A673 (cell line): Measurements from ENCODE around the gene ZSWIM5. TPM values are rescaled to one million over a fixed set of nuclear protein-coding genes. Genes with fewer than 3 reads are reported as not detected.

Source experiments
- BruUV-seq: library from RNA; stranded (reverse); fragments of 400-500 nt; replicated peaks from 2 replicates; lab custom pipeline; 2021; lab: Mats Ljungman, UMichigan
- CTCF ChIA-PET: fragments of 300-600 bp; sonication (Branson Sonifier 250); formaldehyde crosslinking; loops from one replicate; lab custom pipeline; 2022; ENCODE audit warnings: antibody characterized with exemption; lab: Charles Lee
- POLR2A ChIA-PET: fragments of 300-600 bp; sonication (Branson Sonifier 250); formaldehyde crosslinking; loops from one replicate; lab custom pipeline; 2022; ENCODE audit warnings: antibody characterized with exemption; ENCODE audit not compliant: low non-redundant PET; lab: Charles Lee
- DNase-seq: peaks from one replicate; pipeline ENCODE4 v3.0.0-alpha.2; 2015; ENCODE audit warnings: low spot score
- H3K27ac ChIP-seq: fragments of 200-600 bp; sonication (generic); 2 replicates; pipeline ENCODE4 v1.5.1; 2016; ENCODE audit warnings: mixed run types, low read depth, mild to moderate bottlenecking, mixed read lengths, antibody characterized with exemption, low read length; ENCODE audit not compliant: poor library complexity, severe bottlenecking
- H3K27me3 ChIP-seq: fragments of 200-600 bp; sonication (generic); replicated peaks from 2 replicates; pipeline ENCODE4 v1.6.1; 2017; ENCODE audit warnings: mixed run types, low read depth, mild to moderate bottlenecking, mixed read lengths, antibody characterized with exemption, low read length; ENCODE audit not compliant: insufficient read depth, poor library complexity
- H3K36me3 ChIP-seq: fragments of 200-600 bp; sonication (generic); 2 replicates; pipeline ENCODE4 v1.6.1; 2016; ENCODE audit warnings: mixed run types, mild to moderate bottlenecking, mixed read lengths, antibody characterized with exemption, low read length; ENCODE audit not compliant: insufficient read depth, poor library complexity, severe bottlenecking
- H3K4me1 ChIP-seq: fragments of 200-600 bp; sonication (generic); 2 replicates; pipeline ENCODE4 v1.6.1; 2017; ENCODE audit warnings: mixed run types, mild to moderate bottlenecking, mixed read lengths, antibody characterized with exemption, low read length; ENCODE audit not compliant: insufficient read depth, poor library complexity, severe bottlenecking
- H3K4me3 ChIP-seq: fragments of 200-600 bp; sonication (generic); 2 replicates; pipeline ENCODE4 v1.5.1; 2016; ENCODE audit warnings: low read depth, mixed run types, mild to moderate bottlenecking, mixed read lengths, low read length; ENCODE audit not compliant: poor library complexity, severe bottlenecking
- H3K9me3 ChIP-seq: fragments of 200-600 bp; sonication (generic); 2 replicates; pipeline ENCODE4 v1.6.1; 2016; ENCODE audit warnings: mixed run types, low read depth, mild to moderate bottlenecking, mixed read lengths, antibody characterized with exemption, low read length; ENCODE audit not compliant: poor library complexity, severe bottlenecking
- EZH2 ChIP-seq: fragments of 200-600 bp; sonication (generic); IDR thresholded peaks from 2 replicates; pipeline ENCODE4 v1.6.1; 2017; ENCODE audit warnings: borderline replicate concordance, low read depth, mild to moderate bottlenecking, mixed read lengths, antibody characterized with exemption, low read length; ENCODE audit not compliant: poor library complexity, severe bottlenecking
- intact Hi-C: fragments of 100-400 bp; cut with micrococcal nuclease; formaldehyde crosslinking; loops from one replicate; pipeline ENCODE4 v1.10.0; 2022; ENCODE audit not compliant: unreplicated experiment
- total RNA-seq: library from RNA; stranded (reverse); gene quantifications from 2 replicates; pipeline ENCODE4 v1.2.3, GENCODE V29; 2021
- TF ChIP-seq, protein P1 (sequence below): fragments of 300-800, 200-600 bp; sonication (generic); conservative IDR thresholded peaks from 2 replicates; pipeline ENCODE4 v1.5.1; 2017; ENCODE audit warnings: low read depth, mild to moderate bottlenecking, antibody characterized with exemption, low read length, moderate library complexity, mixed read lengths

The ZSWIM5 gene
- total RNA-seq, 1 experiment from 2014 or later = 0.67 TPM

DNA sequence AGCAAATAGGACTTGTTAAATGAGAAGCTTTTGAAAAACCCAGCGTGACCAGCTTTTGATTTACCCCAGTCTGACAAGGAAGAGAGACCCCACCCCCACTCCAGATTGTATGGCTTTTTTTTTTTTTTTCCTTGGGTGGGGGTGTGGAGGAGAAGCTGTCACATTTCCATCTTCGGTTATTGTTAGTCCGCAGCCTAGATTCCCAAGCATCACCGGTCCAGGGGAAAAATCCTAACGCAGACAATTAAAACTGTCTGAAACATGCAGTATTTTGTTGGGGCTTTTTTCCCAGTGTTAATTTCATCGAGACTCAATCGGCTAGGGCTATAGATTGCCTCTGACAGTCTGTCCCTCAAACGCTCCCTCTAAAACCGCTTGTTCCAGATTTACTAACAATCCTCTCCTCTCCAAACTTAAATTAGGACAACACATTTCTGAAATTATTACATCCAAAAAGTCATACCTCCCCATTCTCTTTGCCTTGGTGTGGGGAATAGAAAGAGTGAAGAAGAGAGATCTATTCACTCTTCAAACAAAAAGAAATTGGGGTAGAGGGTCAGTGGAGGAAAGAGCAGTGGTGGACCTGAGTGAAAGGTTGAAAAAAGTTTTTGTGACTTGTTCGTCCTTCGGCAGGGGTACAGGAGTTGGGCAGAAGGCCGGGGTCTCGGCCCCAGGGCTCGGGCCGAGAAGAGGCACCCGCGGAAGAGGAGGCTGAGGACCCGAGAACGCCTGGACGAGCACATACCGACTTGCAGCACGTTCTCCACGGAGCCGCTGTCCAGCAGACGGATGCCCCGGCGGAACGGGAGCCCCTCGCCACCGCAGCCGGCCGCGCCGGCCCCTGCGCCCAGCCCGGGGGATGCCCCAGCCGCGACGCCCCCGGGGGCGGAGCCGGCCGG lies 1.1 kb downstream of the ZSWIM5 start:
- H3K9me3 ChIP-seq = no peaks in the 10 kb centered on the region
- ChIA-PET POLR2A (no interaction called here), CTCF (no interaction called here)
- peaks cover 79% of the 10 kb centered on the region for H3K27me3 ChIP-seq
- H3K4me3 ChIP-seq = peak overlapping the region; percentile 3
- intact Hi-C loops = loop anchor here (10.0 kb wide), 1 partner anchor 190 kb away; the partner anchor contains the start of genes HECTD3 and UROD
- TF ChIP-seq, protein P1, sequence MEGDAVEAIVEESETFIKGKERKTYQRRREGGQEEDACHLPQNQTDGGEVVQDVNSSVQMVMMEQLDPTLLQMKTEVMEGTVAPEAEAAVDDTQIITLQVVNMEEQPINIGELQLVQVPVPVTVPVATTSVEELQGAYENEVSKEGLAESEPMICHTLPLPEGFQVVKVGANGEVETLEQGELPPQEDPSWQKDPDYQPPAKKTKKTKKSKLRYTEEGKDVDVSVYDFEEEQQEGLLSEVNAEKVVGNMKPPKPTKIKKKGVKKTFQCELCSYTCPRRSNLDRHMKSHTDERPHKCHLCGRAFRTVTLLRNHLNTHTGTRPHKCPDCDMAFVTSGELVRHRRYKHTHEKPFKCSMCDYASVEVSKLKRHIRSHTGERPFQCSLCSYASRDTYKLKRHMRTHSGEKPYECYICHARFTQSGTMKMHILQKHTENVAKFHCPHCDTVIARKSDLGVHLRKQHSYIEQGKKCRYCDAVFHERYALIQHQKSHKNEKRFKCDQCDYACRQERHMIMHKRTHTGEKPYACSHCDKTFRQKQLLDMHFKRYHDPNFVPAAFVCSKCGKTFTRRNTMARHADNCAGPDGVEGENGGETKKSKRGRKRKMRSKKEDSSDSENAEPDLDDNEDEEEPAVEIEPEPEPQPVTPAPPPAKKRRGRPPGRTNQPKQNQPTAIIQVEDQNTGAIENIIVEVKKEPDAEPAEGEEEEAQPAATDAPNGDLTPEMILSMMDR = no peak
- TF ChIP-seq EZH2 = peak; percentile 72
- no peak for DNase-seq
- H3K4me1 ChIP-seq = no peaks in the 10 kb centered on the region
- H3K27ac ChIP-seq = no peak overlapping the region
- no peaks in the 10 kb centered on the region for H3K36me3 ChIP-seq
- no TSS peak for BruUV-seq

DNA sequence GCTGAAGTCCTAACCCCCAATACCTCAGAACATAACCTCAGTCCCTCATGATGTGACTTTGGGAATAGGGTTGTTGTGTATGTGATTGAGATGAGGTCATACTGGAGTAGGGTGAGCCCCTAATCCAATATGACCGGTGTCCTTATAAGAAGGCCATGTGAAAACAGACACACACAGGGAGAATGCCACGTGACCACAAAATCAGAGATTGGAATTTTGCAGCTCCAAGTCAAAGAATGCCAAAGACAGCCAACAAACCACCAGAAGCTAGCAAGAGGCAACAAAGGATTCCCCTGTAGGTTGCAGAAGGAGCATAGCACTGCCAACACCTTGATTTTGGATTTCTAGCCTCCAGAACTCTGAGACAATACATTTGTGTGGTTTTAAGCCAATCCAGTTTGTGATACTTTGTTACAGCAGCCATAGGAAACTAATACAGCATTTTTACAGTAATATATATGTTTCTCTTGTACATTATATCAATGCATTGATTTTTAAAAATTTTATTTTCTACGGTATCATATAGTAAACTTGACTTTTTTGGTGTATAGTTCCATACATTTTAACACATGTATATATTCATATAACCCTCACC lies 5.4 kb downstream of the ZSWIM5 start:
- CTCF ChIA-PET = no interaction called here
- intact Hi-C loops = loop anchor here (10.0 kb wide), 1 partner anchor 186 kb away; the partner anchor contains the start of genes HECTD3 and UROD

DNA sequence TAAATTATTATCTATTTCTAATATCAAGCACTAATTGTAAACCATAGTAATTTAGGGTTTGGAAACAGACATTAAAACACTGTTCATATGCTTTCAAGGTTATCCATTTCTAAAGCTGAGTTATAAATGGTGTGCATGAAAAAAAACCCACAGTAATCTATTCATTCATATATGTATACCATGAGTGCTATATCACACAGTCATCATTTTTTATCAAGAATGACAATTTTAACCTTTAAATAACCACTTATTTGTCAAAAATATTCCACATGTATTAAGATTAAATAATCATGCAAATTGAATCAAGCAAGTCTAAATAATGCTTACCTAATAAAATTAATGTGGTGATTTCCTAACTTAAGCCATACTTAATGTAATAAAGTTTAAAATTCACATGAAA lies 6.0 kb downstream of the ZSWIM5 start:
- Histone ChIP-seq H3K27ac (no peak overlapping the region), H3K4me3 (no peak overlapping the region), H3K36me3 (no peaks in the 10 kb centered on the region), H3K9me3 (no peaks in the 10 kb centered on the region), H3K4me1 (no peaks in the 10 kb centered on the region), H3K27me3 (peaks cover 64% of the 10 kb centered on the region)
- no peak for DNase-seq
- ChIA-PET POLR2A (no interaction called here), CTCF (no interaction called here)
- TF ChIP-seq, protein P1 = no peak
- BruUV-seq = no TSS peak
- intact Hi-C loops = loop anchor here (10.0 kb wide), 1 partner anchor 186 kb away; the partner anchor contains the start of genes HECTD3 and UROD

More for the DNA sequence above, 5.4 kb downstream of the ZSWIM5 start:
- no peak for TF ChIP-seq EZH2
- TF ChIP-seq, protein P1 = no peak
- POLR2A ChIA-PET = no interaction called here
- Histone ChIP-seq H3K4me3 (no peak overlapping the region), H3K9me3 (no peaks in the 10 kb centered on the region), H3K27ac (no peak overlapping the region), H3K4me1 (no peaks in the 10 kb centered on the region), H3K36me3 (no peaks in the 10 kb centered on the region), H3K27me3 (peaks cover 67% of the 10 kb centered on the region)
- BruUV-seq = no TSS peak
- no peak for DNase-seq
